A375 (cell line): ENCODE results near the gene TBCA. TPM values are rescaled to one million over a fixed set of nuclear protein-coding genes. Genes with fewer than 3 reads are reported as not detected.

Experiments used
- total RNA-seq: library from RNA; depleted of rRNA; stranded (reverse); fragments of >200 nt; shearing (Covaris generic); gene quantifications from 2 replicates; pipeline ENCODE4 v1.2.3, GENCODE V29; 2014; rRNA removed

The TBCA gene
- total RNA-seq: 266 and 292 TPM in 2 replicates

GRCh38 chr5:77775790-77776553, at the start of gene TBCA:
TBCA (minus strand) TSS chr5:77776339; CDS start chr5:77776257, 82 bp downstream.

Other genes with a start within 250 kb of the TBCA start
- not detected in 2 replicates for gene OTP, start 137.6 kb downstream of the TBCA start, total RNA-seq